ENCODE data around the gene RUNDC3A. TPM values are rescaled to one million over a fixed set of nuclear protein-coding genes. Genes with fewer than 3 reads are reported as not detected.

RUNDC3A gene
- total RNA-seq, 1 donor from 2014 or later: 17.3 TPM

- DNase-seq (ENCODE audit: low spot score): no peak
Observed at GRCh38 chr17:44283344-44284023, 24.9 kb upstream of the RUNDC3A start.

- DNase-seq (ENCODE audit: low spot score): no peak
Observed at GRCh38 chr17:44284024-44284400, 24.4 kb upstream of the RUNDC3A start.

GRCh38 chr17:44287651-44288050 lies 20.8 kb upstream of the RUNDC3A start:
- DNase-seq (ENCODE audit: low spot score): no peak

GRCh38 chr17:44293509-44294226 lies 14.7 kb upstream of the RUNDC3A start:
- no peak for DNase-seq (ENCODE audit: low spot score)

GRCh38 chr17:44297975-44298374 lies 10.4 kb upstream of the RUNDC3A start:
- no peak for DNase-seq (ENCODE audit: low spot score)

GRCh38 chr17:44304651-44305050 lies 3.8 kb upstream of the RUNDC3A start:
- DNase-seq (ENCODE audit: low spot score): no peak

GRCh38 chr17:44307387-44308186 lies 814 bp upstream of the RUNDC3A start:
- peak; percentile 83 for DNase-seq (ENCODE audit: low spot score)

- DNase-seq (ENCODE audit: low spot score): no peak
Observed at GRCh38 chr17:44308865-44309264, 464 bp downstream of the RUNDC3A start.

GRCh38 chr17:44309472-44309871 lies 1.1 kb downstream of the RUNDC3A start:
- DNase-seq (ENCODE audit: low spot score): no peak

- DNase-seq (ENCODE audit: low spot score): no peak
Observed at GRCh38 chr17:44310188-44310587, 1.8 kb downstream of the RUNDC3A start.

GRCh38 chr17:44310609-44311376 lies 2.4 kb downstream of the RUNDC3A start:
- no peak for DNase-seq (ENCODE audit: low spot score)

GRCh38 chr17:44311562-44312181 lies 3.3 kb downstream of the RUNDC3A start:
- DNase-seq (ENCODE audit: low spot score): no peak

GRCh38 chr17:44312396-44313104 lies 4.1 kb downstream of the RUNDC3A start:
- DNase-seq (ENCODE audit: low spot score): no peak

GRCh38 chr17:44314031-44314430 lies 5.6 kb downstream of the RUNDC3A start:
- no peak for DNase-seq (ENCODE audit: low spot score)

GRCh38 chr17:44314524-44314868 lies 6.1 kb downstream of the RUNDC3A start:
- no peak for DNase-seq (ENCODE audit: low spot score)

GRCh38 chr17:44314869-44315661 lies 6.7 kb downstream of the RUNDC3A start:
- DNase-seq (ENCODE audit: low spot score): no peak

GRCh38 chr17:44315760-44316731 lies 7.6 kb downstream of the RUNDC3A start:
- DNase-seq (ENCODE audit: low spot score): no peak

GRCh38 chr17:44317545-44317944 lies 9.1 kb downstream of the RUNDC3A start:
- DNase-seq (ENCODE audit: low spot score): no peak

All from umbilical cord (tissue), 2 donors.